Colonic mucosa (tissue), 4 donors: ENCODE results near the gene CEP290. TPM values are rescaled to one million over a fixed set of nuclear protein-coding genes. Genes with fewer than 3 reads are reported as not detected.

Experiments used
- DNase-seq: peaks from one replicate; pipeline ENCODE4 v3.0.0-alpha.2; 2020
- H3K27ac ChIP-seq: fragments of 200-600 bp; one replicate; pipeline ENCODE4 v1.8.0; 2021
- H3K27me3 ChIP-seq: fragments of 200-600 bp; one replicate; pipeline ENCODE4 v1.8.0; 2021
- H3K36me3 ChIP-seq: fragments of 200-600 bp; one replicate; pipeline ENCODE4 v1.8.0; 2021
- H3K4me1 ChIP-seq: fragments of 200-600 bp; one replicate; pipeline ENCODE4 v1.8.0; 2021; ENCODE audit warnings: mild to moderate bottlenecking
- H3K4me3 ChIP-seq: fragments of 200-600 bp; one replicate; pipeline ENCODE4 v1.8.0; 2021
- H3K9ac ChIP-seq, 2 donors: one replicate each; pipeline ENCODE4 v1.7.0; 2013; ENCODE audit warnings: control low read depth in 2 of 2, low read depth in 2 of 2, low read length in 2 of 2
- H3K9me3 ChIP-seq: fragments of 200-600 bp; one replicate; pipeline ENCODE4 v1.8.0; 2021
- intact Hi-C: fragments of 100-400 bp; cut with DNase I; formaldehyde crosslinking; loops from one replicate; pipeline ENCODE4 v1.14.1; 2022
- total RNA-seq, 2 donors: library from RNA; stranded (reverse); fragmentation: NEBNext Ultra II Directional in 1 of 2; extraction: Animal tissue kit (Norgen Biotek cat#: 25700) in 1 of 2; gene quantifications; one replicate each; pipeline ENCODE4 v1.2.1, GENCODE V29; 2021
- TF ChIP-seq, protein P1 (sequence below): fragments of 200-600 bp; IDR thresholded peaks from one replicate; pipeline ENCODE4 v1.8.0; 2022; ENCODE audit warnings: antibody characterized with exemption, mild to moderate bottlenecking
- donor health status: healthy.
- donor health status: DM: no; HTN: no; CAD: no.
- donor health status: DM: no; HTN: no; CAD: no.

CEP290 gene
- total RNA-seq, 2 donors from 2014 or later, result 6.8 to 6.9 TPM

DNA sequence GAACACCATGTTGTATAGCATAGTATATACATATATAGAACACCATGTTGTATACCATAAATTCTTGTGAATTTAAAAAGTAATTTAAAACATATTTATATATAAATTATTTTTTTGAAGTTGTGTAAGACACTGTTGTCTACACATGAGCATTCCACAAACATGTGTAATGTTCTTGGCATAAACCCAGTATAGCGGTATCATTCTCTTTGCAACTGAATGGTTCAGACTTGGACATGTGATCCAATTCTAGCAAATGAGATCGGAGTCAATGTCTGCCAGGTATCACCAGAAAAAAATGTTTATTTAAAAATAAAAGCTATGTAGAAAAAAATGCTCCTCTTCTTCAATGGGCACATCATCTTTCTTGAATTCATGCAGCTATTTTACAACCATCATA lies 33.9 kb downstream of the CEP290 start:
- Histone ChIP-seq H3K36me3 (no peaks in the 10 kb centered on the region), H3K27me3 (no peaks in the 10 kb centered on the region), H3K27ac (no peak overlapping the region), H3K4me1 (no peaks in the 10 kb centered on the region), H3K9ac (no peak overlapping the region), H3K4me3 (no peak overlapping the region), H3K9me3 (no peaks in the 10 kb centered on the region)
- intact Hi-C loops, result no loop called here
- no peak for DNase-seq
- TF ChIP-seq, protein P1, sequence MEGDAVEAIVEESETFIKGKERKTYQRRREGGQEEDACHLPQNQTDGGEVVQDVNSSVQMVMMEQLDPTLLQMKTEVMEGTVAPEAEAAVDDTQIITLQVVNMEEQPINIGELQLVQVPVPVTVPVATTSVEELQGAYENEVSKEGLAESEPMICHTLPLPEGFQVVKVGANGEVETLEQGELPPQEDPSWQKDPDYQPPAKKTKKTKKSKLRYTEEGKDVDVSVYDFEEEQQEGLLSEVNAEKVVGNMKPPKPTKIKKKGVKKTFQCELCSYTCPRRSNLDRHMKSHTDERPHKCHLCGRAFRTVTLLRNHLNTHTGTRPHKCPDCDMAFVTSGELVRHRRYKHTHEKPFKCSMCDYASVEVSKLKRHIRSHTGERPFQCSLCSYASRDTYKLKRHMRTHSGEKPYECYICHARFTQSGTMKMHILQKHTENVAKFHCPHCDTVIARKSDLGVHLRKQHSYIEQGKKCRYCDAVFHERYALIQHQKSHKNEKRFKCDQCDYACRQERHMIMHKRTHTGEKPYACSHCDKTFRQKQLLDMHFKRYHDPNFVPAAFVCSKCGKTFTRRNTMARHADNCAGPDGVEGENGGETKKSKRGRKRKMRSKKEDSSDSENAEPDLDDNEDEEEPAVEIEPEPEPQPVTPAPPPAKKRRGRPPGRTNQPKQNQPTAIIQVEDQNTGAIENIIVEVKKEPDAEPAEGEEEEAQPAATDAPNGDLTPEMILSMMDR, result no peak

DNA sequence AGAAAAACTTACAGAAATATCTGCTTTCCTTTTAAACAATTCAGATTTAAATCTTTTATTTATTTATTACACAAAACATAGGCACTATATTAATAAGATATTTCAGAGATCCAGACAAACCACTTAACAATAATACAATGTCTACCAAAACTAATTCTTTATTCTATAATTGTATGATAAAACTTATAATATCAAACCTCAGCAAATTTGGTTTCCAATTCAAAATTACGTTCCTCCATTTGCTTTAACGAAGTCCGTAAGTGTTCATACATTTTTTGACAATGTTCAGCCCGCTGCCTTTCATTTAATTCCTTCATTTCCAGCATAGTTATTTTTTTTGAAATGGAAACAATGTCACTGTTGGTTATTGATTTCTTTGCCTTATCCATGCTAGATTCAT lies 48.3 kb downstream of the CEP290 start:
- Histone ChIP-seq H3K27me3 (no peaks in the 10 kb centered on the region), H3K36me3 (no peaks in the 10 kb centered on the region), H3K9ac (no peak overlapping the region), H3K4me1 (no peaks in the 10 kb centered on the region), H3K9me3 (no peaks in the 10 kb centered on the region), H3K27ac (no peak overlapping the region), H3K4me3 (no peak overlapping the region)
- intact Hi-C loops, result no loop called here
- no peak for DNase-seq
- TF ChIP-seq, protein P1, result no peak

- H3K4me1 ChIP-seq, result no peaks in the 10 kb centered on the region
- TF ChIP-seq, protein P1, result no peak
- H3K9me3 ChIP-seq, result no peaks in the 10 kb centered on the region
- intact Hi-C loops, result no loop called here
- H3K9ac ChIP-seq, result no peak overlapping the region
- DNase-seq, result no peak
- no peaks in the 10 kb centered on the region for H3K36me3 ChIP-seq
- no peak overlapping the region for H3K4me3 ChIP-seq
- no peak overlapping the region for H3K27ac ChIP-seq
- H3K27me3 ChIP-seq, result no peaks in the 10 kb centered on the region
Measured at GRCh38 chr12:88092771-88093170, 49.1 kb downstream of the CEP290 start.

DNA sequence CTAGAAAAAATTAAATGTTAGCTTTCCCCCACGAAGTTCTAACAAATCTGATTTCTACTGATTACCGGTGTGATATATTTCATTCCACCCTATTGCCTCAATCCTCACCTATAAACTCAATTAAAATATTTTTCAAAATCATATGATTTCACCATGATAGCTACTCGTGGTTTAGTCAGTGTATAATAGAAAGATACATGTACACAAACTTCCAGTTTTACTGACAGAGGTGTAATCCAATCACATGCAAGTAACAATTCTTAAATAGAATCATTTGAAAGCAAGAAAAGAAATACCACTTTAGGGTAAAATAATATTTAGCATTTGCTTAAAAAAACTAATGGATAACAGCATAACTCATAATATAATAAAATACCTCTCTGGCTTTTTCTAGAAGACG lies 57.7 kb downstream of the CEP290 start:
- Histone ChIP-seq H3K4me3 (no peak overlapping the region), H3K9me3 (no peaks in the 10 kb centered on the region), H3K9ac (no peak overlapping the region), H3K27ac (no peak overlapping the region), H3K4me1 (no peaks in the 10 kb centered on the region), H3K27me3 (no peaks in the 10 kb centered on the region), H3K36me3 (no peaks in the 10 kb centered on the region)
- intact Hi-C loops, result no loop called here
- DNase-seq, result no peak
- TF ChIP-seq, protein P1, result no peak

GRCh38 chr12:88083634-88084033 lies 58.3 kb downstream of the CEP290 start:
- DNase-seq, result no peak
- Histone ChIP-seq H3K27me3 (no peaks in the 10 kb centered on the region), H3K9ac (no peak overlapping the region), H3K9me3 (no peaks in the 10 kb centered on the region), H3K4me3 (no peak overlapping the region), H3K27ac (no peak overlapping the region), H3K36me3 (no peaks in the 10 kb centered on the region), H3K4me1 (no peaks in the 10 kb centered on the region)
- intact Hi-C loops, result no loop called here
- TF ChIP-seq, protein P1, result no peak

DNA sequence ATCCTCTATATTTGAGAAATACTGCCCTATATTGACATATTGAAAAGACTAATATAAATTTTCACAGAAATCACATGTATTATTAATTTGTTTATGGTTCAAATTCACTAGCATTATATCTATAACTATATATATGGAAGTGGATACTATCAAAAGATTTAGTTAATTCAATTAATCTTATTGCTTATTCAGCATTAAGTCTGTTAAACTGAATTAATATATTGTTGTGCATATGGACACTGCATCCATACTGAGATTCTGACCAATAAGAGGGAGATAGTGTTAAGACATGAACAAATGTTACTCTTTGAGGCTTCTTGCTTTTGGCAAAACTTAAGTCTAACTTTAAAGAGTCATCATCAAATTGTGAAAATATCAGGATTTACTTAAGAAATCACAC lies 60.6 kb downstream of the CEP290 start:
- no peaks in the 10 kb centered on the region for H3K4me1 ChIP-seq
- no peak overlapping the region for H3K27ac ChIP-seq
- no peaks in the 10 kb centered on the region for H3K9me3 ChIP-seq
- DNase-seq, result no peak
- no peaks in the 10 kb centered on the region for H3K27me3 ChIP-seq
- H3K9ac ChIP-seq, result no peak overlapping the region
- intact Hi-C loops, result no loop called here
- H3K36me3 ChIP-seq, result peaks cover 6% of the 10 kb centered on the region
- no peak overlapping the region for H3K4me3 ChIP-seq
- TF ChIP-seq, protein P1, result no peak
